Measurements from ENCODE around the gene ZG16B.
A peak's percentile ranks its signal among the peaks of the same experiment; 100 is the strongest.

ZG16B gene

GRCh38 chr16:2806286-2806685, 23.8 kb upstream of the ZG16B start:
- H3K9me3 ChIP-seq (replicated peaks in 1 of 2; ENCODE audit: control insufficient read depth in 2 of 2, insufficient read depth in 1 of 2, low read depth in 1 of 2, low read length in 2 of 2), result peaks cover 7 to 19% of the 10 kb centered on the region in 2 donors
- H3K23ac ChIP-seq (ENCODE audit: low read depth, low read length, poor library complexity), result no peak overlapping the region
- H3K4me2 ChIP-seq (ENCODE audit: insufficient read depth, low read length, poor library complexity, severe bottlenecking), result no peak overlapping the region
- H3K14ac ChIP-seq (ENCODE audit: low read length), result peak overlapping the region; percentile 48
- no peaks in the 10 kb centered on the region for H3K36me3 ChIP-seq (replicated peaks in 1 of 2; ENCODE audit: control insufficient read depth in 2 of 2, insufficient read depth in 2 of 2, low read length in 2 of 2)
- peaks cover 2% of the 10 kb centered on the region for H3K79me1 ChIP-seq (ENCODE audit: low read depth, low read length)
- H2AFZ ChIP-seq (ENCODE audit: low read length), result no peak overlapping the region
- no peak overlapping the region for H2BK12ac ChIP-seq (ENCODE audit: low read length)
- no peak overlapping the region for H3K27ac ChIP-seq (replicated peaks; ENCODE audit: low read length)
- no peak overlapping the region for H3K18ac ChIP-seq (ENCODE audit: low read length)
- no peak overlapping the region for H2BK5ac ChIP-seq (ENCODE audit: low read length)
- peaks cover 0 to 6% (median 0%) of the 10 kb centered on the region in 3 experiments for H3K27me3 ChIP-seq (ENCODE audit: control insufficient read depth in 3 of 3, insufficient read depth in 3 of 3, low read depth in 1 of 3, low read length in 3 of 3)
- DNase-seq (ENCODE audit: low spot score), result no peak
- no CpG with 5 or more reads among the region's 5 CpGs for WGBS, 2 donors (ENCODE audit: extremely low coverage in 2 of 2, insufficient read length in 2 of 2, insufficient replicate concordance in 1 of 2)
- H4K8ac ChIP-seq (ENCODE audit: low read depth, low read length), result no peak overlapping the region
- H2AK5ac ChIP-seq (ENCODE audit: low read depth, low read length), result no peak overlapping the region
- H2BK15ac ChIP-seq (ENCODE audit: low read length), result no peak overlapping the region
- no peaks in the 10 kb centered on the region for H3K4me1 ChIP-seq (ENCODE audit: control insufficient read depth in 2 of 2, insufficient read depth in 1 of 2, low read depth in 1 of 2, low read length in 2 of 2)
- H3K4ac ChIP-seq (ENCODE audit: low read length), result no peak overlapping the region
- H3K4me3 ChIP-seq (ENCODE audit: low read length in 2 of 2), result peak overlapping the region in 1 of 2 donors; percentile 62
- H2BK120ac ChIP-seq (ENCODE audit: low read depth, low read length), result no peak overlapping the region
- H3K9ac ChIP-seq (ENCODE audit: low read depth, low read length, poor library complexity), result no peak overlapping the region
- H4K91ac ChIP-seq (ENCODE audit: low read depth, low read length, poor library complexity), result no peak overlapping the region

GRCh38 chr16:2808181-2808580, 21.9 kb upstream of the ZG16B start:
- H3K36me3 ChIP-seq (replicated peaks in 1 of 2; ENCODE audit: control insufficient read depth in 2 of 2, insufficient read depth in 2 of 2, low read length in 2 of 2), result no peaks in the 10 kb centered on the region
- no peak overlapping the region for H2AFZ ChIP-seq (ENCODE audit: low read length)
- no peak overlapping the region for H3K4ac ChIP-seq (ENCODE audit: low read length)
- no peak overlapping the region for H3K9ac ChIP-seq (ENCODE audit: low read depth, low read length, poor library complexity)
- WGBS, 2 donors (ENCODE audit: extremely low coverage in 2 of 2, insufficient read length in 2 of 2, insufficient replicate concordance in 1 of 2), result no CpG with 5 or more reads among the region's 7 CpGs
- peaks cover 0 to 13% (median 0%) of the 10 kb centered on the region in 3 experiments for H3K27me3 ChIP-seq (ENCODE audit: control insufficient read depth in 3 of 3, insufficient read depth in 3 of 3, low read depth in 1 of 3, low read length in 3 of 3)
- H2BK12ac ChIP-seq (ENCODE audit: low read length), result no peak overlapping the region
- H4K8ac ChIP-seq (ENCODE audit: low read depth, low read length), result no peak overlapping the region
- H2AK5ac ChIP-seq (ENCODE audit: low read depth, low read length), result no peak overlapping the region
- H3K18ac ChIP-seq (ENCODE audit: low read length), result no peak overlapping the region
- H2BK5ac ChIP-seq (ENCODE audit: low read length), result no peak overlapping the region
- H3K9me3 ChIP-seq (replicated peaks in 1 of 2; ENCODE audit: control insufficient read depth in 2 of 2, insufficient read depth in 1 of 2, low read depth in 1 of 2, low read length in 2 of 2), result peaks cover 7 to 19% of the 10 kb centered on the region in 2 donors
- H3K27ac ChIP-seq (replicated peaks; ENCODE audit: low read length), result no peak overlapping the region
- no peak overlapping the region for H2BK15ac ChIP-seq (ENCODE audit: low read length)
- no peak overlapping the region for H3K23ac ChIP-seq (ENCODE audit: low read depth, low read length, poor library complexity)
- H4K91ac ChIP-seq (ENCODE audit: low read depth, low read length, poor library complexity), result peak overlapping the region; percentile 11
- no peak overlapping the region for H3K14ac ChIP-seq (ENCODE audit: low read length)
- no peak overlapping the region for H2BK120ac ChIP-seq (ENCODE audit: low read depth, low read length)
- H3K4me3 ChIP-seq (ENCODE audit: low read length in 2 of 2), result no peak overlapping the region
- H3K4me2 ChIP-seq (ENCODE audit: insufficient read depth, low read length, poor library complexity, severe bottlenecking), result no peak overlapping the region
- DNase-seq (ENCODE audit: low spot score), result no peak
- peaks cover 4% of the 10 kb centered on the region for H3K79me1 ChIP-seq (ENCODE audit: low read depth, low read length)
- no peaks in the 10 kb centered on the region for H3K4me1 ChIP-seq (ENCODE audit: control insufficient read depth in 2 of 2, insufficient read depth in 1 of 2, low read depth in 1 of 2, low read length in 2 of 2)

GRCh38 chr16:2809149-2809760, 20.8 kb upstream of the ZG16B start:
- Histone ChIP-seq H2BK15ac (ENCODE audit: low read length) (no peak overlapping the region), H2BK12ac (ENCODE audit: low read length) (no peak overlapping the region), H3K9ac (ENCODE audit: low read depth, low read length, poor library complexity) (no peak overlapping the region), H3K4me2 (ENCODE audit: insufficient read depth, low read length, poor library complexity, severe bottlenecking) (no peak overlapping the region), H4K91ac (ENCODE audit: low read depth, low read length, poor library complexity) (no peak overlapping the region), H2BK120ac (ENCODE audit: low read depth, low read length) (no peak overlapping the region), H3K14ac (ENCODE audit: low read length) (no peak overlapping the region), H3K4ac (ENCODE audit: low read length) (no peak overlapping the region), H2BK5ac (ENCODE audit: low read length) (no peak overlapping the region), H4K8ac (ENCODE audit: low read depth, low read length) (no peak overlapping the region), H3K4me1 (ENCODE audit: control insufficient read depth in 2 of 2, insufficient read depth in 1 of 2, low read depth in 1 of 2, low read length in 2 of 2) (no peaks in the 10 kb centered on the region), H3K23ac (ENCODE audit: low read depth, low read length, poor library complexity) (no peak overlapping the region), H2AK5ac (ENCODE audit: low read depth, low read length) (no peak overlapping the region), H3K27me3 (ENCODE audit: control insufficient read depth in 3 of 3, insufficient read depth in 3 of 3, low read depth in 1 of 3, low read length in 3 of 3) (peaks cover 0 to 13% (median 0%) of the 10 kb centered on the region in 3 experiments), H3K4me3 (ENCODE audit: low read length in 2 of 2) (no peak overlapping the region), H2AFZ (ENCODE audit: low read length) (no peak overlapping the region), H3K36me3 (replicated peaks in 1 of 2; ENCODE audit: control insufficient read depth in 2 of 2, insufficient read depth in 2 of 2, low read length in 2 of 2) (no peaks in the 10 kb centered on the region), H3K79me1 (ENCODE audit: low read depth, low read length) (peaks cover 4% of the 10 kb centered on the region), H3K9me3 (replicated peaks in 1 of 2; ENCODE audit: control insufficient read depth in 2 of 2, insufficient read depth in 1 of 2, low read depth in 1 of 2, low read length in 2 of 2) (peaks cover 2 to 16% of the 10 kb centered on the region in 2 donors), H3K18ac (ENCODE audit: low read length) (no peak overlapping the region), H3K27ac (replicated peaks; ENCODE audit: low read length) (no peak overlapping the region)
- no CpG with 5 or more reads among the region's 3 CpGs for WGBS, 2 donors (ENCODE audit: extremely low coverage in 2 of 2, insufficient read length in 2 of 2, insufficient replicate concordance in 1 of 2)
- no peak for DNase-seq (ENCODE audit: low spot score)

GRCh38 chr16:2810651-2811050, 19.5 kb upstream of the ZG16B start:
- Histone ChIP-seq H3K4me1 (ENCODE audit: control insufficient read depth in 2 of 2, insufficient read depth in 1 of 2, low read depth in 1 of 2, low read length in 2 of 2) (no peaks in the 10 kb centered on the region), H3K4me2 (ENCODE audit: insufficient read depth, low read length, poor library complexity, severe bottlenecking) (no peak overlapping the region), H3K9me3 (replicated peaks in 1 of 2; ENCODE audit: control insufficient read depth in 2 of 2, insufficient read depth in 1 of 2, low read depth in 1 of 2, low read length in 2 of 2) (peaks cover 0 to 5% of the 10 kb centered on the region in 2 donors), H2BK120ac (ENCODE audit: low read depth, low read length) (no peak overlapping the region), H3K14ac (ENCODE audit: low read length) (peak overlapping the region; percentile 38), H3K9ac (ENCODE audit: low read depth, low read length, poor library complexity) (no peak overlapping the region), H3K79me1 (ENCODE audit: low read depth, low read length) (peaks cover 4% of the 10 kb centered on the region), H2BK12ac (ENCODE audit: low read length) (no peak overlapping the region), H4K8ac (ENCODE audit: low read depth, low read length) (no peak overlapping the region), H3K27me3 (ENCODE audit: control insufficient read depth in 3 of 3, insufficient read depth in 3 of 3, low read depth in 1 of 3, low read length in 3 of 3) (peaks cover 0 to 22% (median 0%) of the 10 kb centered on the region in 3 experiments), H2BK15ac (ENCODE audit: low read length) (no peak overlapping the region), H3K18ac (ENCODE audit: low read length) (peak overlapping the region; percentile 48), H3K23ac (ENCODE audit: low read depth, low read length, poor library complexity) (no peak overlapping the region), H3K27ac (replicated peaks; ENCODE audit: low read length) (no peak overlapping the region), H2AFZ (ENCODE audit: low read length) (no peak overlapping the region), H2AK5ac (ENCODE audit: low read depth, low read length) (no peak overlapping the region), H3K36me3 (replicated peaks in 1 of 2; ENCODE audit: control insufficient read depth in 2 of 2, insufficient read depth in 2 of 2, low read length in 2 of 2) (no peaks in the 10 kb centered on the region), H4K91ac (ENCODE audit: low read depth, low read length, poor library complexity) (no peak overlapping the region), H3K4me3 (ENCODE audit: low read length in 2 of 2) (no peak overlapping the region), H2BK5ac (ENCODE audit: low read length) (no peak overlapping the region), H3K4ac (ENCODE audit: low read length) (no peak overlapping the region)
- DNase-seq (ENCODE audit: low spot score), result no peak
- no CpG with 5 or more reads among the region's 6 CpGs for WGBS, 2 donors (ENCODE audit: extremely low coverage in 2 of 2, insufficient read length in 2 of 2, insufficient replicate concordance in 1 of 2)
